Measurements from ENCODE around the gene NES.

- TF ChIP-seq POLR2AphosphoS5 (IDR thresholded peaks at IDR 0.05; ENCODE audit: low read depth, low read length) (no peak), CTCF (IDR thresholded peaks at IDR 0.05; ENCODE audit: control extremely low read depth in 1 of 3, insufficient read depth in 1 of 3, low read depth in 1 of 3, low read length in 3 of 3) (no peak), SP2 (IDR thresholded peaks at IDR 0.05; ENCODE audit: low read length) (no peak), JUND (IDR thresholded peaks at IDR 0.05; ENCODE audit: low read length) (no peak), ZNF274 (IDR thresholded peaks at IDR 0.05; ENCODE audit: borderline replicate concordance, extremely low read depth, low read length) (no peak), EP300 (IDR thresholded peaks at IDR 0.05; ENCODE audit: borderline replicate concordance in 1 of 2, low read depth in 2 of 2, low read length in 2 of 2) (no peak), TEAD4 (IDR thresholded peaks at IDR 0.05; ENCODE audit: low read depth, low read length) (no peak), USF2 (IDR thresholded peaks at IDR 0.05; ENCODE audit: low read length) (no peak), TAF1 (IDR thresholded peaks at IDR 0.05; ENCODE audit: low read depth, low read length) (no peak), POLR2A (IDR thresholded peaks at IDR 0.05; ENCODE audit: control extremely low read depth in 1 of 2, low read depth in 2 of 2, low read length in 2 of 2) (no peak), EZH2 (IDR thresholded peaks at IDR 0.05; ENCODE audit: low read depth, low read length, severe bottlenecking) (no peak), CEBPB (IDR thresholded peaks at IDR 0.05; ENCODE audit: low read depth, low read length) (no peak), YY1 (IDR thresholded peaks at IDR 0.05; ENCODE audit: low read depth, low read length) (no peak)
Observed at GRCh38 chr1:156717351-156717750, 40.1 kb upstream of the NES start.
